GM12874 (cell line): ENCODE results near the gene PTPN13.

Experiments
- TF ChIP-seq, protein P1 (sequence below): IDR thresholded peaks from 2 replicates; pipeline ENCODE4 v1.5.1; 2011; ENCODE audit warnings: low read depth, mild to moderate bottlenecking, control low read depth, low read length, moderate library complexity; ENCODE audit not compliant: insufficient read depth

Gene PTPN13

DNA sequence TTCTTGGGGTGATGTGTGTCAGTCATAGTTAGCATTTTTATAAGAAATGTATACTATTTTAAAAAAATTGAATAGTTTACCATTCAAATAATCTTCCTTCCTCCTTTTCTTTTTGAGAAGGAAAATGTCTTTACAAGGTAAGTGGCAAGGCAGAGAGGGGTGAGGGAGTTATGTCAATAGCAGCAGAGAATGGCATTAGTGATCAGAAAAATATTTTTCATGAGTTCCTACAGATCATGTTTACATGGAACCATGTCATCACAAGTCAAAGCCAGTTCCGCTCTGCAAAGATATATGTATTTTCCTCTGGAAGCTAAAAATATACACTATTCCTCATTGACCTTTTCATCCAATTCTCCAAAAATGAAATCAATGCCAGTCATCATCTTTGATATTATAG, 67.3 kb downstream of the PTPN13 start:
- TF ChIP-seq, protein P1, sequence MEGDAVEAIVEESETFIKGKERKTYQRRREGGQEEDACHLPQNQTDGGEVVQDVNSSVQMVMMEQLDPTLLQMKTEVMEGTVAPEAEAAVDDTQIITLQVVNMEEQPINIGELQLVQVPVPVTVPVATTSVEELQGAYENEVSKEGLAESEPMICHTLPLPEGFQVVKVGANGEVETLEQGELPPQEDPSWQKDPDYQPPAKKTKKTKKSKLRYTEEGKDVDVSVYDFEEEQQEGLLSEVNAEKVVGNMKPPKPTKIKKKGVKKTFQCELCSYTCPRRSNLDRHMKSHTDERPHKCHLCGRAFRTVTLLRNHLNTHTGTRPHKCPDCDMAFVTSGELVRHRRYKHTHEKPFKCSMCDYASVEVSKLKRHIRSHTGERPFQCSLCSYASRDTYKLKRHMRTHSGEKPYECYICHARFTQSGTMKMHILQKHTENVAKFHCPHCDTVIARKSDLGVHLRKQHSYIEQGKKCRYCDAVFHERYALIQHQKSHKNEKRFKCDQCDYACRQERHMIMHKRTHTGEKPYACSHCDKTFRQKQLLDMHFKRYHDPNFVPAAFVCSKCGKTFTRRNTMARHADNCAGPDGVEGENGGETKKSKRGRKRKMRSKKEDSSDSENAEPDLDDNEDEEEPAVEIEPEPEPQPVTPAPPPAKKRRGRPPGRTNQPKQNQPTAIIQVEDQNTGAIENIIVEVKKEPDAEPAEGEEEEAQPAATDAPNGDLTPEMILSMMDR, result no peak

DNA sequence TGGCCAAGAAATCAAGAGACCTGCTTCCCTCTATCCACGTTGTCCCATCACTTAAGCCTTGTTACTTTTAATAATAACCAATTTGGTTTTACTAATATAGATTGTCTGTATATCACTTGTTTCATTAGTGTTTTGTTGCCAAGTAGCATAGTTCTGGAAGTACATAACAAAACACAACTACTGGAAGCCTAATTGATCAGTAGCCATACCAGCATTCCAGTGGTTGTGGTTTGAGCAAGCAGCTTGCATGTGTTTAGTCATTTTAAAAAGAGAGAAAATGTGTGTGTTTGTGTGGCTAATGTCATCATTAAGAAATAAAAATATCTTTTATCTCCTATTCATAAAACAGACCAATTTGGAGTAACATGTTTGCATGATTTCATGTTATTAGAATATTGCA, 70.8 kb downstream of the PTPN13 start:
- TF ChIP-seq, protein P1, result no peak

DNA sequence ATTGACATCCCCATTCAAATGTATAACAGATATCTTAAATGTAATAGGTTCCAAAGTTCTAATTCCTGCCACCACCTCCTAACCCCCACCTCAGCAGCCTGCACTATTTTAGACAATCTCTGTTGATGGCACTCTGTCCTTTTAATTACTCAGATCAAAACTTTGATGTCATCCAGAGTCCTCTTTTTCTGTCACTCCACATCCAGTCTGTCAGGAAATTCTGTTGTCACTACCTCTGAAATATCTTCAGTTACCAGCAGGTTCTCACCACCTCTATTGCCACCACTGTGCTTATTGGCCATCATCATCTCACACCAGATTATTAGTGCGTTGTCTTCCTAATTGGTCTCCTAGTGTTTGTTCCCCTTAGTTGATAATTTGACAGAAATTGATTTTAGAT, 76.2 kb downstream of the PTPN13 start:
- TF ChIP-seq, protein P1, result no peak

DNA sequence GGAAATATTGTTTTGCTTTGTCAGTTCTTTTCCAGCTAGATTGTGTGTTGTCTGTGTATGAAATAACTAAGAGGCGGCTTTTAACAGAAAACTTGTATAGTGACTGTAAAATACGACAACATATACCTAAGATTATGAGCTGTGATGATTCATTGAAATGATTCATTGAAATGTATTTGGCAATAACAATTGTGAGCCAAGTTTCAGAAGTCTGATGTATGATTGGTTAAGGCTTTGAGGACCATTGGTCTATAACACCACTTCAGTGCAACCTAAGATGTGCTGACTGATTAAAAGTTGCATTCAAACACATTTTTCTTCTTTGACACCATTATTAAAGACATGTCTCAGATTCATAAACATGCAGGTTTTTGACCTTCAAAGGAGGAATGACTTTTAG, 76.6 kb downstream of the PTPN13 start:
- TF ChIP-seq, protein P1, result no peak

DNA sequence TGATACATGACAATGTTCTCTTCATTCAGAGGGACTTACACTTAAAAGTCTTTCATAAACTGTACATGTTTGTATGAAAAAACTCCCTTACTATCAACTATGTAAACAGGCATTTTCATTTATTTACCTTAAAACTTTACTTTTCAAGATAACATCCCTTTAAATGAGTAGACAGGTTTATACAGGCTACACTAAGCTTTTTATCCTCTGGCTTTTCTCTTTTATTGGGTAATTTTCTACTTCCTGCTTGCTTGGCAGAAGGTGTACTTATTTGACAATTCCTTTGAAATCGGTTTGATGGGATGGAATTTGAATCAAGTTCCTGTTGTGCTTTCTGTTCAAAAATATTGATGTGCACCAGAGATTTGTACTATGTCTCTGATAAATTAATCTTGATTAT, 81.4 kb downstream of the PTPN13 start:
- TF ChIP-seq, protein P1, result no peak

DNA sequence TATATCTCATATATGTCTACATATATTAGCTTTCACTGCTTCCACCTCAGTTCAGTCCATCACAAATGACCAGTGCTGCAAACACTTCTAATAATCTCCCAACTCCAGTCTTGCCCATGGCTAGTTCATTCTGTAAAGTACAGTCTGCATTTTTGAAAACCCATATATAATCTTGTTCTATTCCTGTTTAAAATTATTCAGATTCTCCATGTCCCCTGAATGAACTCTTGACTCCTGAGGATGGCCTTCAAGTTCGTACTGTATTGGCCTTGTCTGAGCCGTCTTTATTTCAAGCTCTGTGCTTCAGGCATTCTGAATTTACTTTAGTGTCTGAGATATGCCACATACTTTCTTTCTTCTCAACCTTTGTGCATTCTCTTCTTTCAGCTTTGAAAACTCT, 84.7 kb downstream of the PTPN13 start:
- TF ChIP-seq, protein P1, result no peak

DNA sequence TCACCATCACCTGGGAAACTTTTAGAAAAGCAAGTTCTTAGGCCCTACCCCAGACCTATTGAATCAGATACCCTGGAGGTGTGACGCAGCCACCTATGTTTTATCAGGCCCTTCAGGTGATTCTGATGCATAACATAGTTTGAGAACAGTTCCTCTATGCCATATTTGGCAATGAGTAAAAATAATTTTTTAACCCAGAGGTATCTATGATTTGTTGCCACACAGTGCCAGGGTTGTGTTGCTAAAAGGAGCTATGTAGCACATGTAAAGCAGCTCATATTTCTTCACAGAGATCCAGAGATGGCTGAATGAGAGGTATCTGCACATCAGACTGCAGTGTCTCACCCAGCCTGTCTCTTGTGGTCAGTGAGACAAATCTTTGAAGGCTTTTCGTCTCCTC, 85.3 kb downstream of the PTPN13 start:
- TF ChIP-seq, protein P1, result no peak

DNA sequence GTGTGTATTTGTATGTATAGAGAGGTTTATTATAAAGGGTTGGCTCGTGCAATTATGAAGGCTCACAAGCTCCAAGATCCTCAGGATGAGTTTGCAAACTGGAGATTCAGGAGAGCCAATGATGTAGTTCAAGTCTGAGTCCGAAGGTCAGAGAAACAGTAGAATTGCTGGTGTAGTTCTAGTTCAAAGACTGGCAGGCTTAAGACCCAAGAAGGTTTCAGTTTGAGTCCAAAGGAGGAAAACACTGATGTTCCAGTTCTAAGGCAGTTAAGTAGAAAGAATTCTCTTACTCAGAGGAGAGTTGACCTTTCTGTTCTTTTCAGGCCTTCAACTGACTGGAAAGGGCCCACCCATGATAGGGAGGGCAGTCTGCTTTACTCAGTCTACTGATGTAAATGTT, 89.1 kb downstream of the PTPN13 start:
- TF ChIP-seq, protein P1, result no peak
